Central memory CD8-positive, alpha-beta T cell (primary cell): ENCODE results near the gene SNX9.
A peak's percentile ranks its signal among the peaks of the same experiment; 100 is the strongest.
"Not testable (repeated sequence)": the region's sequence is repeated elsewhere in the genome, so short reads cannot be mapped to it uniquely, and the experiment has no call there.

ENCODE experiments used
- ATAC-seq: fragments of 150-1000 bp; cut with Tn5 transposase; replicated peaks from 2 replicates; pipeline ENCODE4 v1.10.0; 2022; ENCODE audit warnings: mild to moderate bottlenecking, moderate FRiP score, moderate number of reproducible peaks; ENCODE audit not compliant: poor library complexity, severe bottlenecking; ENCODE audit errors: extremely low read depth
- DNase-seq, 2 donors: peaks; one replicate each; pipeline ENCODE4 v3.0.0; 2021; ENCODE audit warnings: low spot score in 2 of 2
- H3K27ac Mint-ChIP-seq: one replicate; pipeline ENCODE4 v1.8.0; 2022; ENCODE audit warnings: low read depth, mild to moderate bottlenecking, moderate library complexity, mixed read lengths
- H3K27me3 Mint-ChIP-seq: one replicate; pipeline ENCODE4 v1.8.0; 2022; ENCODE audit warnings: mixed read lengths
- H3K36me3 Mint-ChIP-seq: one replicate; pipeline ENCODE4 v1.8.0; 2022; ENCODE audit warnings: mild to moderate bottlenecking, moderate library complexity, mixed read lengths; ENCODE audit not compliant: insufficient read depth
- H3K4me1 Mint-ChIP-seq: one replicate; pipeline ENCODE4 v1.8.0; 2022; ENCODE audit warnings: mixed read lengths
- H3K4me3 Mint-ChIP-seq: one replicate; pipeline ENCODE4 v1.8.0; 2022; ENCODE audit warnings: mild to moderate bottlenecking, moderate library complexity, mixed read lengths
- H3K9me3 Mint-ChIP-seq: one replicate; pipeline ENCODE4 v1.8.0; 2022; ENCODE audit warnings: mixed read lengths

SNX9 gene

DNA sequence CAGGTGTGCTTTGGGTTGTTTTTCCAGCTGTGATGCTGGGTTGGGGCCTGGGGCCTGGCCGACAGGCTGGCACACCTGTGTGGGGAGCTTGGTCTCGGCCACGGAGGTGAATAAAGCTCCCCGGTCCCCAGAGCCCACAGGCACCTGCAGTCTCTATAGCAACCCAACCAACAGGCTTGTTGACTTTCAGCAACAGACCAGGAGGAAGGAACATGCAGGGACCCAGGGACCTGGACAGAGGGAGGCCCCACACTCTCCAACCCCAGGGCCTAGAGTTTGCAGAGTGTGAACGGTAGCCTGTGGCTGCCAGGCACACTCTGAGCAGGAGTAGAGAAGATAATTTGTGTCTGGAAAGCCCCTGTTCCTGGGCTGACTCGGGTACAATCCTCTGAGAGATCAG lies 144.0 kb downstream of the SNX9 start:
- Mint-ChIP-seq H3K27me3 (peaks cover 41% of the 10 kb centered on the region), H3K4me1 (peaks cover 6% of the 10 kb centered on the region), H3K36me3 (no peaks in the 10 kb centered on the region), H3K9me3 (no peaks in the 10 kb centered on the region), H3K27ac (no peak overlapping the region), H3K4me3 (no peak overlapping the region)
- DNase-seq (no peak), ATAC-seq (no peak)

DNA sequence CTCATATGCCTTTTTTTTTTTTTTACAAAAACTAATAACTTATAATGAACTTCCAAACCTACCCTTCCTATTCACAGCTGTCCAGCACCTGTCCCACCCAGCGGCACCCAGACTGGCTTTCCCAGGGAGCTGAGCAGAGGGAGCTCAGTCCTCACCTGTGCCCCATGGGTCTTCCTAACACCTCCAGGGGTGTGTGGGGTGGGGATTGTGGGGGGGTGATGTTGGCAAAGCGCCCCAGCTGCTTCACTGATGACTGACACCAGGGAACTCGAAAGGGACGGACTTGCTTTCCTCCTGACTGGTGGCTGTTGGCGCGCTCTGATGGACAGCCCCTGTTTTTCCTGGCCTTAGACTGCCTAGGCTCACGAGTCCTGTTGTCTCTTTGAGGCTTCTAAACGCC lies 144.4 kb downstream of the SNX9 start:
- DNase-seq (no peak), ATAC-seq (no peak)
- H3K27me3 Mint-ChIP-seq, result peaks cover 37% of the 10 kb centered on the region
- H3K4me3 Mint-ChIP-seq, result no peak overlapping the region
- H3K9me3 Mint-ChIP-seq, result no peaks in the 10 kb centered on the region
- H3K27ac Mint-ChIP-seq, result no peak overlapping the region
- no peaks in the 10 kb centered on the region for H3K36me3 Mint-ChIP-seq
- H3K4me1 Mint-ChIP-seq, result peaks cover 6% of the 10 kb centered on the region

DNA sequence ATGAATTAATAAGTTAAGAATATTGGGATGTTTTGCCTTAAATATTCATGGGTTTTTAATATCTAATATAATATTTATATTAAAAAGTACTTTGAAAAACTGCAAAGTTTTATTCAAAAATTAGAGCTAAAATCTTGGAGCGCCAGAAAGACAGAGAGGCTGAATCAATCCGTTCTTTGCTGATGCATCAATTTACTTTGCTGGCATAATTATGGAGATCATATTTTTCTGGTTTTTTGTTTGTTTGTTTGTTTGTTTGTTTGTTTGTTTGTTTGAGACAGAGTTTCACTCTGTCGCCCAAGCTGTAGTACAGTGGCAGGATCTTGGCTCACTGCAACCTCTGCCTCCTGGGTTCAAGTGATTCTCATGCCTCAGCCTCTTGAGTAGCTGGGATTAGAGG lies 149.1 kb downstream of the SNX9 start:
- peaks cover 20% of the 10 kb centered on the region for H3K27me3 Mint-ChIP-seq
- H3K36me3 Mint-ChIP-seq, H3K9me3 Mint-ChIP-seq: not testable (repeated sequence)

DNA sequence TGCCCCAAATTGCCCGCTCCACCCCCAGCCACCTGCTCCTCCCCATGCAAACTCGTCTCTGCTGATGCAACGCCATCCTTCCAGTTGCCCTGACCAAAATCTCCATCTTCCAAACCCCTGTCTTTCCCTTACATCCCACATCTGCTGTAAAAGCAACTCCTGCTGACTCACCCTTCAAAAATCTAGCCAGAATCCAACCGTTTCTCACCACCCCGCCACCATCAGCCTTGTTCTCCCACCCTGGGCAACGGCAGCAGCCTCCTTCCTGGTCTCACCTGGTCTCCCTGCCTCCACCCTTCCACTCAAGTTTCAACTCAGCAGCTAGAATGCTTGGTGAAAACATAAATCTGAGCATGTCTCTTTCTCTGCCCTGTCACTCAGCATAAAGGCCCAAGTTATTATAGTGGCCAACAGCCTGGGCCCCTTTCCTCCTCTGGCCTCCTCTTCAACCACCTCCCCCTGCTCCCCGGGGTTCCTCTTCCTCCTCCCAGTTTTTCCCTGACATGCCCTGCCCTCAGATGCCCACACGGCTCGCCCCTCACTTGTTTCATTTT lies 151.4 kb downstream of the SNX9 start:
- Mint-ChIP-seq H3K9me3 (no peaks in the 10 kb centered on the region), H3K27me3 (peaks cover 18% of the 10 kb centered on the region), H3K4me1 (no peaks in the 10 kb centered on the region), H3K27ac (no peak overlapping the region), H3K36me3 (no peaks in the 10 kb centered on the region), H3K4me3 (no peak overlapping the region)
- no peak for DNase-seq
- ATAC-seq, result no peak

More for the DNA sequence above, 149.1 kb downstream of the SNX9 start:
- not testable (repeated sequence) for H3K27ac Mint-ChIP-seq, H3K4me3 Mint-ChIP-seq, ATAC-seq, DNase-seq, H3K4me1 Mint-ChIP-seq

DNA sequence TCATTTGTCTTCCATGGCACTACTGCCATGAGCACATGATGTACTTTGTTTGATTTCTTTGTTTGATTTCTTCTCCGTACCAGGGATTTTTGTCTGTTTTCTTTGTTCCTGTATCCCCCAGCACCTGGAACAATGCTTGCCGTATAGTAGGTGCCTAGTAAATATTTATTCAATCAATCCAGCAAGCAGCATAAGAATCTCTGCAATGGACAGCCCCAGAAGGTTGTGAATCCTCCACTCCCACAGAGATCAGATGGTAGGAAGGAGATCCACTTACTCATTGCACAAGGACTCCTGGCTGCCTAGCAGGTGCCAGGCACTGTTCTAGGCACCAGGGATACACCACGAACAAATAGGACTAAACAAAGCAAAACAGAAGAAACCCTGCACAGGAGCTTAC lies 151.9 kb downstream of the SNX9 start:
- Mint-ChIP-seq H3K4me1 (no peaks in the 10 kb centered on the region), H3K4me3 (no peak overlapping the region), H3K36me3 (no peaks in the 10 kb centered on the region), H3K9me3 (no peaks in the 10 kb centered on the region), H3K27ac (no peak overlapping the region), H3K27me3 (peaks cover 18% of the 10 kb centered on the region)
- ATAC-seq, result no peak
- DNase-seq, result no peak

DNA sequence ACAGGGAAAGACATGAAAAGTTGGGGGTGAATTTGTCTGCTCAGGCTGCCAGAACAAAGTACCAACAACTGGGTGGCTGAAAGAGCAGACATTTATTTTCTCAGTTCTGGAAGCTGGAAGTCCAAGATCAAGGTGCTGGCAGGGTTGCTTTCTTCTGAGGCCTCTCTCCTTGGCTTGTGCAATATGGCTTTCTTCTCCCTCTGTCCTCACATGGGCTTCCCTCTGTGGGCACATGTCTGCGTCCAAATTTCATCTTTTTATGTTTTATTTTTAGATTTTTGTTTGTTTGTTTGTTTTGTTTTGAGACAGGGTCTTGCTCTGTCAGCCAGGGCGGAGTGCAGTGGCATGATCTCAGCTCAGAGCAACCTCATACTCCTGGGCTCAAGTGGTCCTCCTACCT lies 152.4 kb downstream of the SNX9 start:
- H3K27ac Mint-ChIP-seq, result no peak overlapping the region
- DNase-seq, result no peak
- H3K27me3 Mint-ChIP-seq, result peaks cover 15% of the 10 kb centered on the region
- H3K9me3 Mint-ChIP-seq, result no peaks in the 10 kb centered on the region
- no peaks in the 10 kb centered on the region for H3K4me1 Mint-ChIP-seq
- H3K36me3 Mint-ChIP-seq, result no peaks in the 10 kb centered on the region
- H3K4me3 Mint-ChIP-seq, result no peak overlapping the region
- ATAC-seq, result no peak

DNA sequence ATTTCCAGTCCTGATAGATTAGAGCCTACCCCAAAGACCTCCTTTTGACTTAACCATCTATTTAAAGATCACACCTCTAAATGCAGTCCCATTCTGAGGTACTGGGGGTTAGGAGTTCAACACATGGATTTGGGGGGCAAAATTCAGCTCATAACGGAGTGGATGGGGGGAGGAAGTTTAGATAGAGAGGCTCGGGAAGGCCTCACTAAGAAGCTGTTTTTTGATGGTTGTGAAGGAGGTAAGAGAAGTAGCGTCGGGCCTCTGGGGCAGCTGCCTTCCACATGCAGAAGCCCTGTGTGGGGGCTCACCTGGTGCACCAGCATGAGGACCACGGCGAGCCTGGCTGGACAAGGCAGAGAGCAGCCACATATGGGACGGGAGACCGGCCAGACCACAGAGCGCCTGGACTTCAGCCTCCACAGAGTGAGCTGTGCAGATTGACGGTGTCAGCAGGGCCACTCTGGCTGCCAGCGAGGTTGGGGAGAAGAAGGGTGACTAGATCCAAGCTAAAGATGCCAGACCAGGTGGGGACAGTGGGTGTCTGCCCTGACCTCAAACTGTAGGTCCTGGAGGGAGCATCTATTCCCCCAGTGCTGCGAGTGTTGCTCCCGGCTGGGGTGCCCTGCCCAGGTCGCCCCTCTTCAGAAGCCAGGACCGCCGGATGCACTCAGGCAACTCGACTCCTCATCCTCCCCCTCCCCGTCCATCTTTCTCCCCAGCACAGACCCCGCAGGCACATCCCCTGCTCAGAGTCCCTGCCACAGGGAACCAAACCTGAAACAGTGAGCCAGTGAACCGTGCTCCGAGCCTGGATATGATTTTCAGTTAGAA lies 153.5 kb downstream of the SNX9 start:
- no peak for DNase-seq
- H3K4me3 Mint-ChIP-seq, result no peak overlapping the region
- no peak overlapping the region for H3K27ac Mint-ChIP-seq
- H3K27me3 Mint-ChIP-seq, result peaks cover 4% of the 10 kb centered on the region
- no peak for ATAC-seq
- peaks cover 2% of the 10 kb centered on the region for H3K36me3 Mint-ChIP-seq
- no peaks in the 10 kb centered on the region for H3K9me3 Mint-ChIP-seq
- no peaks in the 10 kb centered on the region for H3K4me1 Mint-ChIP-seq

DNA sequence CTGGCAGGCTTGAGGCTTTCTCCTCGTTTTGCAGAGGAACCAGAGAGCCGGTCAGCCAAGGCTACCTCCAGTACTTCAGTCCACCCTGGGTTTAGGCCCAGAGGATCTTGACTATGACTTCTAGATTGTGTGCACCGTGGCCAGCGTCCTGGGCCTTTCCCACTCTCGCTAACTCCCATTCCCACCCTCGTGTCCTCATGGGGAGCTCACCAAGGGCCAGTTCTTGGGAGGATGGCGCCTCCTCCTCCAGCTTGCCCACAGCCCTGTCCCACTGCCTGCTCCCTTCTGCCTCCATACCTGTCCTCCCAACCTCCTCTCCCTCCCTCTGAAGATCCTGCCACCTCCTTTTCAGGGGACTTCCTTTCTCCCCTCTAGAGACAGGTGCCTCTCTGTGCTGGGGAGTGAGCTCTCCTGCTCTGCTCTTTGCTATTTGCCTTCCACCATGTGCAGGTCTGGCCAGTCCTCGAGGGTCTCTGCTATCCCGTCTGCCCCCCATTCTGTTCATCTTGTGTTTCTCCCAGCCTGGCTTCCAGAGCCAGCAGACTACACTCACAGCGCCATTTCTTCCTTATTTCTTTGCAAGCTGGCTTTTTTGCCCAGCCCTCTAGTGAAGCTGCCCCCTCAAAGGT lies 154.2 kb downstream of the SNX9 start:
- H3K36me3 Mint-ChIP-seq, result peaks cover 2% of the 10 kb centered on the region

DNA sequence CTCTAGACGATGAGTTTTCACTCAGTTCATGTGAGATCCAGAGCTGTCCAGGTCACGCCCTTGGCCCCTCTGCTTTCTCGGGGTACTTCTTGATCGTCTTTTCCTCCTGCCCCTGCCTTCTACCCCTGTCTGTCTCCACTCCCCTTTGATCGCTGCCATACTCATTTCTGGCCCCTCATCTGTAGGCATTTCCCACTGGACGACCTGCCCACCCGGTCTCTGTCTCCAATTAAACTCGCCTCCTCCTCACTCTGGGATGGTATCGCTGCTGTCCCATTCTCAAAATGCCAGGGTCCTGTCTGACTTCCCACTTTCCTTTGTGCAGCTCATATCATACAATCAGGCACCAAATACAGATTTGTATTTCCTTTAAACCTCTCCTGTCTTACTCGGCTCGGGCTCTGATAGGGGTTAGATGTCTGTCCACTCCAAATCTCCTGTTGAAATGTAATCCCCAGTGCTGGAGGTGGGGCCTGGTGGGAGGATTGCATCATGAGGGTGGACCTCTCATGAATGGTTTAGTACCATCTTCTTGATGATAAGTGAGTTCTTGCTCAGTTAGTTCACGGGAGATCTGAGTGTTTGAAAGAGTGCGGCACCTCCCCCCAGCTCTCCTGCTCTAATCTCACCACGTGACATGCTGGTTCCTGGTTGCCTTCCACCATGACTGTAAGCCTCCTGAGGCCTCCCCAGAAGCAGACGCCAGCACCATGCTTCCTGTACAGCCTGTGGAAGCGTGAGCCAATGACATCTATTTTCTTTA lies 155.2 kb downstream of the SNX9 start:
- ATAC-seq (no peak), DNase-seq (no peak)
- no peaks in the 10 kb centered on the region for H3K27me3 Mint-ChIP-seq

More for the DNA sequence above, 154.2 kb downstream of the SNX9 start:
- Mint-ChIP-seq H3K4me1 (no peaks in the 10 kb centered on the region), H3K9me3 (no peaks in the 10 kb centered on the region), H3K27ac (no peak overlapping the region), H3K4me3 (no peak overlapping the region), H3K27me3 (no peaks in the 10 kb centered on the region)
- ATAC-seq (no peak), DNase-seq (no peak)

DNA sequence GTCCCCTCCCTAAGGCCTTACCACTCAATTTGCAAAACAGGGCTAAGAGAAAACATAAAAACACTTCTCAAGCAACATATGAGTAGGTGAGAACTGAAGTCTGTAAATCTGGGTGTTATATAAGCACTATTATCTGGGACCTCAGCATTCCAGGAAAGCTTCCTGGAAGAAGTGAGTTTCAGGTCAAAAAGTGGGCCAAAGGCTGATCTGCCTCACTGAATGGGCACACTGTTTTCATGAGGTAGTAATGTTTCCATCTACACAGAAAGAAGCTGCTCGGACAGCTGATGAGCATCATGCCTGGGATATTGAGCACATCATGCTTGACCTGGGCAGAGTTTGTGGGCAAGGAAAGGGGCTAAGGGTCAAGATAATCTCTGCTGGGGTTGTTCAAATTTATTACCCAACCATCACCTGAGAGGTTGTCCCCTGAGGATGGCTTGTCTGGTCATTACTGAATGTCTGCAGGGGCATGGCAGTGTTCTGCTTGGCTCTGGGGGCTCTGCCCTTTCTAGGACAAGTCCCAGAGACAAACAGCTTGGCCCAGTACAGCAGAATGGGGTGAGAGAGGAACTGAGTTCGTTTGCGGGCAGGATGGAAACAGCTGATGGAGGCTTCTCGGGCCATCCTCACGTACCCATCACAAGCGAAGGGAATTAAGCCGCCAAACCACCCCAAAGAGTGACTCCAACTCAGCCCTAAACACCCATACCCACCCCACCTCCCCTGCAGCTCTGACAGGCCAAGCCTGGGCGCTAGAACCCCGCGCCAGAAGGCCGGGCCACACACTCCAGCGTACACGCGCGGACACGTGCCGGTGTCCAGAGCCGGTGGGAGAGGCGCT lies 157.5 kb downstream of the SNX9 start:
- Mint-ChIP-seq H3K4me3 (peak overlapping the region; percentile 75), H3K36me3 (peaks cover 2% of the 10 kb centered on the region), H3K9me3 (no peaks in the 10 kb centered on the region), H3K27me3 (no peaks in the 10 kb centered on the region), H3K27ac (peak overlapping the region; percentile 53), H3K4me1 (peaks cover 14% of the 10 kb centered on the region)
- DNase-seq (no peak), ATAC-seq (no peak)

More for the DNA sequence above, 155.2 kb downstream of the SNX9 start:
- no peak overlapping the region for H3K4me3 Mint-ChIP-seq
- no peaks in the 10 kb centered on the region for H3K9me3 Mint-ChIP-seq
- H3K36me3 Mint-ChIP-seq, result peaks cover 2% of the 10 kb centered on the region
- no peak overlapping the region for H3K27ac Mint-ChIP-seq
- H3K4me1 Mint-ChIP-seq, result peaks cover 7% of the 10 kb centered on the region

DNA sequence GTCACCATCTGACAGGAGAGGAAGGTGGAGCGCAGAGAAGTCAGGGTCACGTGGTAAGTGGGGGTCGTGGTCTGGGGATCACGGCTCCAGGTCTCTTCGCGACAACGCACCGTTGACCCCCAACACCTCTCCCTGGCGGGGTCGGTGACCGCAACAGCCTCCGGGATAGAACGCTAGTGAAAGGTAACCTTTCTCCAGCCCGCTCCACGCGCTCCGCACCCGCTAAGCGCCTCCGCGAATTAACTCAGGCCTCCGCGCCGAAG lies 158.0 kb downstream of the SNX9 start:
- peak overlapping the region; percentile 53 for H3K27ac Mint-ChIP-seq
- peak overlapping the region; percentile 75 for H3K4me3 Mint-ChIP-seq
- peaks cover 14% of the 10 kb centered on the region for H3K4me1 Mint-ChIP-seq
- no peaks in the 10 kb centered on the region for H3K27me3 Mint-ChIP-seq
- DNase-seq (no peak), ATAC-seq (no peak)
- no peaks in the 10 kb centered on the region for H3K9me3 Mint-ChIP-seq
- H3K36me3 Mint-ChIP-seq, result peaks cover 2% of the 10 kb centered on the region
